Dendritic cell treated with granulocyte-macrophage colony-stimulating factor and Interleukin-4, amounts not matched to agents 40 ng/mL and 50 ng/mL, for 4 days (primary cell): ENCODE data around the gene CAMKK1.

Experiments
- H3K27ac Mint-ChIP-seq: one replicate; pipeline ENCODE4 v1.8.0; 2022; ENCODE audit warnings: mild to moderate bottlenecking, mixed read lengths
- H3K27me3 Mint-ChIP-seq: one replicate; pipeline ENCODE4 v1.8.0; 2022; ENCODE audit warnings: mild to moderate bottlenecking, mixed read lengths
- H3K36me3 Mint-ChIP-seq: one replicate; pipeline ENCODE4 v1.8.0; 2022; ENCODE audit warnings: low read depth, mixed read lengths
- H3K4me1 Mint-ChIP-seq: one replicate; pipeline ENCODE4 v1.8.0; 2022; ENCODE audit warnings: low read depth, mixed read lengths
- H3K4me3 Mint-ChIP-seq: one replicate; pipeline ENCODE4 v1.8.0; 2022; ENCODE audit warnings: mild to moderate bottlenecking, moderate library complexity, mixed read lengths
- H3K9me3 Mint-ChIP-seq: one replicate; pipeline ENCODE4 v1.8.0; 2022; ENCODE audit warnings: mixed read lengths
- intact Hi-C: fragments of 100-400 bp; cut with micrococcal nuclease; formaldehyde crosslinking; loops from one replicate; pipeline ENCODE4 v1.15.0; 2022

CAMKK1 gene

GRCh38 chr17:3896108-3896967 lies 3.5 kb upstream of the CAMKK1 start:
- intact Hi-C loops: loop anchor here (10.0 kb wide), 1 partner anchor 52 kb away; the partner anchor contains the start of gene NCBP3
- Mint-ChIP-seq H3K4me3 (no peak overlapping the region), H3K4me1 (peaks cover 44% of the 10 kb centered on the region), H3K9me3 (no peaks in the 10 kb centered on the region), H3K36me3 (peaks cover 53% of the 10 kb centered on the region), H3K27ac (no peak overlapping the region), H3K27me3 (peaks cover 4% of the 10 kb centered on the region)

- intact Hi-C loops: loop anchor here (10.0 kb wide), 1 partner anchor 51 kb away; the partner anchor contains the start of gene NCBP3
- peak overlapping the region; percentile 24 for H3K4me3 Mint-ChIP-seq
- peaks cover 5% of the 10 kb centered on the region for H3K27me3 Mint-ChIP-seq
- H3K9me3 Mint-ChIP-seq: no peaks in the 10 kb centered on the region
- peak overlapping the region; percentile 81 for H3K27ac Mint-ChIP-seq
- H3K4me1 Mint-ChIP-seq: peaks cover 54% of the 10 kb centered on the region
- H3K36me3 Mint-ChIP-seq: peaks cover 43% of the 10 kb centered on the region
These were observed 2.5 kb upstream of the CAMKK1 start for GRCh38 chr17:3895354-3895753.

- intact Hi-C loops: loop anchor here (10.0 kb wide), 1 partner anchor 50 kb away; the partner anchor contains the start of gene NCBP3
- peaks cover 39% of the 10 kb centered on the region for H3K36me3 Mint-ChIP-seq
- H3K4me3 Mint-ChIP-seq: peak overlapping the region; percentile 24
- no peaks in the 10 kb centered on the region for H3K9me3 Mint-ChIP-seq
- H3K27me3 Mint-ChIP-seq: peaks cover 7% of the 10 kb centered on the region
- peak overlapping the region; percentile 81 for H3K27ac Mint-ChIP-seq
- H3K4me1 Mint-ChIP-seq: peaks cover 58% of the 10 kb centered on the region
These were observed 2.1 kb upstream of the CAMKK1 start for GRCh38 chr17:3894911-3895343.

GRCh38 chr17:3894188-3894587 lies 1.3 kb upstream of the CAMKK1 start:
- Mint-ChIP-seq H3K36me3 (peaks cover 32% of the 10 kb centered on the region), H3K4me3 (no peak overlapping the region), H3K9me3 (no peaks in the 10 kb centered on the region), H3K4me1 (peaks cover 66% of the 10 kb centered on the region), H3K27ac (peak overlapping the region; percentile 81), H3K27me3 (peaks cover 7% of the 10 kb centered on the region)
- intact Hi-C loops: loop anchor here (10.0 kb wide), 1 partner anchor 49 kb away; the partner anchor contains the start of gene NCBP3

GRCh38 chr17:3893720-3894116 lies 865 bp upstream of the CAMKK1 start:
- H3K27ac Mint-ChIP-seq: peak overlapping the region; percentile 81
- intact Hi-C loops: loop anchor here (10.0 kb wide), 1 partner anchor 49 kb away; the partner anchor contains the start of gene NCBP3
- H3K9me3 Mint-ChIP-seq: no peaks in the 10 kb centered on the region
- H3K4me1 Mint-ChIP-seq: peaks cover 70% of the 10 kb centered on the region
- H3K36me3 Mint-ChIP-seq: peaks cover 27% of the 10 kb centered on the region
- peaks cover 7% of the 10 kb centered on the region for H3K27me3 Mint-ChIP-seq
- H3K4me3 Mint-ChIP-seq: peak overlapping the region; percentile 73

- Mint-ChIP-seq H3K4me3 (peak overlapping the region; percentile 77), H3K27ac (peak overlapping the region; percentile 16), H3K9me3 (no peaks in the 10 kb centered on the region), H3K36me3 (peaks cover 13% of the 10 kb centered on the region), H3K4me1 (peaks cover 82% of the 10 kb centered on the region), H3K27me3 (peaks cover 10% of the 10 kb centered on the region)
- intact Hi-C loops: loop anchor here (10.0 kb wide), 1 partner anchor 48 kb away; the partner anchor contains the start of gene NCBP3
These were observed 506 bp downstream of the CAMKK1 start for GRCh38 chr17:3892095-3892998.

- H3K4me3 Mint-ChIP-seq: peak overlapping the region; percentile 77
- peak overlapping the region; percentile 16 for H3K27ac Mint-ChIP-seq
- no peaks in the 10 kb centered on the region for H3K9me3 Mint-ChIP-seq
- H3K27me3 Mint-ChIP-seq: peaks cover 12% of the 10 kb centered on the region
- H3K4me1 Mint-ChIP-seq: peaks cover 87% of the 10 kb centered on the region
- intact Hi-C loops: loop anchor here (10.0 kb wide), 1 partner anchor 47 kb away; the partner anchor contains the start of gene NCBP3
- H3K36me3 Mint-ChIP-seq: peaks cover 6% of the 10 kb centered on the region
These were observed 1.2 kb downstream of the CAMKK1 start for GRCh38 chr17:3891626-3892094.

GRCh38 chr17:3890878-3891219 lies 2.0 kb downstream of the CAMKK1 start:
- intact Hi-C loops: loop anchor here (10.0 kb wide), 1 partner anchor 46 kb away; the partner anchor contains the start of gene NCBP3

GRCh38 chr17:3890082-3890877 lies 2.6 kb downstream of the CAMKK1 start:
- Mint-ChIP-seq H3K36me3 (peaks cover 3% of the 10 kb centered on the region), H3K27ac (peak overlapping the region; percentile 70), H3K27me3 (peaks cover 13% of the 10 kb centered on the region), H3K9me3 (no peaks in the 10 kb centered on the region), H3K4me1 (peaks cover 90% of the 10 kb centered on the region), H3K4me3 (no peak overlapping the region)
- intact Hi-C loops: loop anchor here (10.0 kb wide), 1 partner anchor 45 kb away; the partner anchor contains the start of gene NCBP3

More at GRCh38 chr17:3890878-3891219, 2.0 kb downstream of the CAMKK1 start:
- Mint-ChIP-seq H3K9me3 (no peaks in the 10 kb centered on the region), H3K27ac (peak overlapping the region; percentile 70), H3K36me3 (no peaks in the 10 kb centered on the region), H3K27me3 (peaks cover 12% of the 10 kb centered on the region), H3K4me1 (peaks cover 87% of the 10 kb centered on the region), H3K4me3 (no peak overlapping the region)

GRCh38 chr17:3889325-3890012 lies 3.4 kb downstream of the CAMKK1 start:
- Mint-ChIP-seq H3K27me3 (peaks cover 20% of the 10 kb centered on the region), H3K4me3 (no peak overlapping the region), H3K36me3 (peaks cover 12% of the 10 kb centered on the region), H3K4me1 (peaks cover 90% of the 10 kb centered on the region), H3K9me3 (no peaks in the 10 kb centered on the region), H3K27ac (no peak overlapping the region)
- intact Hi-C loops: loop anchor here (10.0 kb wide), 1 partner anchor 45 kb away; the partner anchor contains the start of gene NCBP3

GRCh38 chr17:3888343-3889171 lies 4.3 kb downstream of the CAMKK1 start:
- no peaks in the 10 kb centered on the region for H3K9me3 Mint-ChIP-seq
- H3K4me3 Mint-ChIP-seq: no peak overlapping the region
- H3K36me3 Mint-ChIP-seq: peaks cover 21% of the 10 kb centered on the region
- peaks cover 28% of the 10 kb centered on the region for H3K27me3 Mint-ChIP-seq
- intact Hi-C loops: no loop called here
- no peak overlapping the region for H3K27ac Mint-ChIP-seq
- peaks cover 90% of the 10 kb centered on the region for H3K4me1 Mint-ChIP-seq

GRCh38 chr17:3887804-3888203 lies 5.0 kb downstream of the CAMKK1 start:
- no peaks in the 10 kb centered on the region for H3K9me3 Mint-ChIP-seq
- H3K4me1 Mint-ChIP-seq: peaks cover 85% of the 10 kb centered on the region
- peaks cover 28% of the 10 kb centered on the region for H3K27me3 Mint-ChIP-seq
- peaks cover 28% of the 10 kb centered on the region for H3K36me3 Mint-ChIP-seq
- H3K27ac Mint-ChIP-seq: peak overlapping the region; percentile 4
- H3K4me3 Mint-ChIP-seq: no peak overlapping the region
- intact Hi-C loops: no loop called here
